Neural progenitor cell (in vitro differentiated cells): ENCODE data around the gene HDAC4.

Experiments
- EZH2 ChIP-seq: fragments of 200-600 bp; sonication (generic); IDR thresholded peaks from 2 replicates; pipeline ENCODE4 v1.6.1; 2017; ENCODE audit warnings: antibody characterized with exemption, mild to moderate bottlenecking, moderate library complexity
- EZH2phosphoT487 ChIP-seq: fragments of 200-600 bp; sonication (generic); IDR thresholded peaks from 2 replicates; pipeline ENCODE4 v1.6.1; 2017; ENCODE audit warnings: antibody characterized with exemption
- TF ChIP-seq, protein P1 (sequence below): fragments of 200-600 bp; sonication (generic); IDR thresholded peaks from 2 replicates; pipeline ENCODE4 v1.5.1; 2017; ENCODE audit warnings: antibody characterized with exemption, mild to moderate bottlenecking

DNA sequence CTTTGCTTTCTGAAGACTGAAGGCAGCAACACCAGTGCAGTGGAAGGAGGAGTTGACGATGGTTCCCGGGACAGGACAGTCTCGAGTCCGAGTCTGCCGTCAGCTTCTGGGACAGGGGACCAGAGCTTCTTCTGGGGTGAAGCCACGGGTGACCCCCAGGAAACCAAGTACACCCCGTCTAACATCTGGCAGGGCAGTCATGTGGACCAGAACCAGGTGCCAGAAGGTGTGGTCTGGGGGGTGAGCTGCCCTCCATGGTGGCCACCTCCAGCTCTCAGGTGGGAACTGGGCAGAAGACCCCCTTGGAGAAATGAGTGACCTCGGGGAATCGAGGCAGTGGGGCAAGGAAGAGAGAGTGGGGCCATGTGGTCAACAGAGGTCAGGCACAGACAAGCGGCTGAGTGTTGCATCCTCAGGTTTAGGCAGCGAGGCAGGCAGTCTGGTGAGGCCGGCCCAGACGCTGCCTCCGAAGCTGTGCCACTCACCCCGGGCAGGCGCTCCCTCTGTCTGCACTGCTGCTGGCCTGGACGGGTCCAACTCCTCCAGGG is 204.3 kb downstream of the HDAC4 start:
- TF ChIP-seq, protein P1, sequence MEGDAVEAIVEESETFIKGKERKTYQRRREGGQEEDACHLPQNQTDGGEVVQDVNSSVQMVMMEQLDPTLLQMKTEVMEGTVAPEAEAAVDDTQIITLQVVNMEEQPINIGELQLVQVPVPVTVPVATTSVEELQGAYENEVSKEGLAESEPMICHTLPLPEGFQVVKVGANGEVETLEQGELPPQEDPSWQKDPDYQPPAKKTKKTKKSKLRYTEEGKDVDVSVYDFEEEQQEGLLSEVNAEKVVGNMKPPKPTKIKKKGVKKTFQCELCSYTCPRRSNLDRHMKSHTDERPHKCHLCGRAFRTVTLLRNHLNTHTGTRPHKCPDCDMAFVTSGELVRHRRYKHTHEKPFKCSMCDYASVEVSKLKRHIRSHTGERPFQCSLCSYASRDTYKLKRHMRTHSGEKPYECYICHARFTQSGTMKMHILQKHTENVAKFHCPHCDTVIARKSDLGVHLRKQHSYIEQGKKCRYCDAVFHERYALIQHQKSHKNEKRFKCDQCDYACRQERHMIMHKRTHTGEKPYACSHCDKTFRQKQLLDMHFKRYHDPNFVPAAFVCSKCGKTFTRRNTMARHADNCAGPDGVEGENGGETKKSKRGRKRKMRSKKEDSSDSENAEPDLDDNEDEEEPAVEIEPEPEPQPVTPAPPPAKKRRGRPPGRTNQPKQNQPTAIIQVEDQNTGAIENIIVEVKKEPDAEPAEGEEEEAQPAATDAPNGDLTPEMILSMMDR, result no peak
- TF ChIP-seq EZH2phosphoT487 (no peak), EZH2 (no peak)
